Gastroesophageal sphincter (tissue), 4 donors: ENCODE data around the gene CLCNKA. TPM values are rescaled to one million over a fixed set of nuclear protein-coding genes. Genes with fewer than 3 reads are reported as not detected.
"Not testable (repeated sequence)": the region's sequence is repeated elsewhere in the genome, so short reads cannot be mapped to it uniquely, and the experiment has no call there.

ENCODE experiments used
- ATAC-seq: fragments of 150-250 bp; one replicate; pipeline ENCODE4 v1.9.1; 2016; ENCODE audit warnings: mild to moderate bottlenecking, moderate library complexity
- H3K27ac ChIP-seq, 4 donors: fragments of 200-600 bp; sonication (generic) in 3 of 4; 1 replicate in 3 of 4; 2 replicates in 1 of 4; pipeline ENCODE4 v1.5.1; 2016 to 2019
- H3K27me3 ChIP-seq: fragments of 200-600 bp; sonication (generic); one replicate; pipeline ENCODE4 v1.5.1; 2019
- H3K36me3 ChIP-seq, 2 donors: fragments of 200-600 bp; sonication (generic); one replicate each; pipeline ENCODE4 v1.5.1; 2019; ENCODE audit warnings: control low read depth in 1 of 2
- H3K4me1 ChIP-seq, 3 donors: fragments of 200-600 bp; sonication (generic); 1 replicate in 2 of 3; 2 replicates in 1 of 3; pipeline ENCODE4 v1.5.1; 2016 to 2019; ENCODE audit warnings: control low read depth in 2 of 3
- H3K4me3 ChIP-seq, 2 donors: fragments of 200-600 bp; sonication (generic); one replicate each; pipeline ENCODE4 v1.5.1; 2019; ENCODE audit warnings: mild to moderate bottlenecking in 1 of 2, moderate library complexity in 1 of 2
- H3K9me3 ChIP-seq, 3 donors: fragments of 200-600 bp; sonication (generic); one replicate each; pipeline ENCODE4 v1.5.1; 2017 to 2019; ENCODE audit warnings: control low read depth in 2 of 3
- CTCF ChIP-seq, 4 experiments: fragments of 200-600 bp in 2 of 4; fragments of 450-650 bp in 2 of 4; sonication (generic) in 1 of 4; IDR thresholded peaks; one replicate each; pipeline ENCODE4 v1.5.1; 2017 to 2019; ENCODE audit warnings: antibody characterized with exemption in 4 of 4, mild to moderate bottlenecking in 2 of 4, moderate library complexity in 2 of 4
- EP300 ChIP-seq: sonication (generic); formaldehyde crosslinking; IDR thresholded peaks from one replicate; pipeline ENCODE4 v1.6.1; 2017; ENCODE audit warnings: antibody characterized with exemption, mild to moderate bottlenecking
- POLR2A ChIP-seq, 2 donors: fragments of 450-650 bp; IDR thresholded peaks; one replicate each; pipeline ENCODE4 v1.6.1; 2017; ENCODE audit warnings: antibody characterized with exemption in 2 of 2, mild to moderate bottlenecking in 2 of 2, moderate library complexity in 1 of 2
- POLR2AphosphoS5 ChIP-seq: sonication (generic); formaldehyde crosslinking; IDR thresholded peaks from one replicate; pipeline ENCODE4 v1.6.1; 2017; ENCODE audit warnings: antibody characterized with exemption
- WGBS, 2 donors: methylation state at CpG; one replicate each; pipeline ENCODE4 v1.1.5; 2018; ENCODE audit warnings: low coverage in 1 of 2; 5-methylcytosine and 5-hydroxymethylcytosine counted together
- total RNA-seq, 4 donors: library from RNA; depleted of rRNA; stranded (reverse); fragments of >200 nt; gene quantifications; one replicate each; pipeline ENCODE4 v1.1.0, GENCODE V29; 2016

The CLCNKA gene
- total RNA-seq, 4 donors from 2014 or later: 0.08 to 3.0 (median 0.20) TPM; not detected in 1

GRCh38 chr1:16023050-16023653, 1.3 kb downstream of the CLCNKA start:
- Histone ChIP-seq H3K27me3 (no peaks in the 10 kb centered on the region), H3K27ac (peak overlapping the region in 1 of 4 donors; percentile 92), H3K4me1 (peaks cover 18 to 56% (median 32%) of the 10 kb centered on the region in 3 donors), H3K9me3 (no peaks in the 10 kb centered on the region), H3K36me3 (no peaks in the 10 kb centered on the region), H3K4me3 (no peak overlapping the region)
- no peak for ATAC-seq
- TF ChIP-seq EP300 (no peak), POLR2AphosphoS5 (no peak), CTCF (IDR thresholded peaks at IDR 0.05) (no peak), POLR2A (IDR thresholded peaks at IDR 0.05) (no peak)
- no CpG with 5 or more reads among the region's 7 CpGs for WGBS, 2 donors

- WGBS, 2 donors: 59% methylated on average over 3 of the region's 10 CpGs; no CpG with 5 or more reads in 1 of the 2 donors
- H3K9me3 ChIP-seq, H3K27me3 ChIP-seq, H3K27ac ChIP-seq, H3K36me3 ChIP-seq, ATAC-seq: not testable (repeated sequence)
- H3K4me3 ChIP-seq: peak overlapping the region in 1 of 2 donors; percentile 40
- peaks cover 0 to 24% (median 9%) of the 10 kb centered on the region in 3 donors for H3K4me1 ChIP-seq
These were observed 4.5 kb downstream of the CLCNKA start for GRCh38 chr1:16026302-16026701.

DNA sequence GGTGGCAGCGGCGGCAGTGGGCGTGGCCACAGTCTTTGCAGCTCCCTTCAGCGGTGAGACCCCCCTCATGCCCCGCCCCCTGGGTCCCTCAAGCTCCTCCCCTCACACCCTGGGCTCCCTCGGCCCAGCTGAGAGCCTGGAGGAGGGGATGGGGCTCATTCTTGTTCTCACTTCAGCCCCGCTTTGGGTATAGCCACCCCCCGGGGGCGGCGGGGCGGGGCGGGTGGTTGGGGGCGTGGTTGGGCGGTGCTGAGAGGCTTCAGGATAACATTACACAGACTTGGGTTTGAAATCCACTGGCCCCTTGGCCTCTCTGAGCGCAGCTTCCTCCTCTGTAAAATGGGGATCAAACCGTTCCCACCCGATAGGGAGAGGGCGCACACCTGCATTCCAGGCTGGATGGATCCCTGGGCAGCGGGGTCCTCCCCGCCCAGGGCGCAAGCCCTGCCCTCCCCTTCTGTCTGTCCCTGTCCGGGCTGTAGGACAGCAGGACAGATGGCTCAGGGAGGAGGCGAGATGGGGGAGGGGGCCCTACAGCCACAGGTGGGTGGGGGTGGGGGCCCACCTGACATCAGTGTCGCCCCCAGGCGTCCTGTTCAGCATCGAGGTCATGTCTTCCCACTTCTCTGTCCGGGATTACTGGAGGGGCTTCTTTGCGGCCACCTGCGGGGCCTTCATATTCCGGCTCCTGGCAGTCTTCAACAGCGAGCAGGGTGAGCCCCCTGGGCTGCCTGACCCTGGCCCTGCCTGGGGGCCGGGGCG, 5.1 kb downstream of the CLCNKA start:
- no peaks in the 10 kb centered on the region for H3K9me3 ChIP-seq
- TF ChIP-seq CTCF (IDR thresholded peaks at IDR 0.05): no peak
- TF ChIP-seq POLR2AphosphoS5: no peak
- no peak for TF ChIP-seq POLR2A (IDR thresholded peaks at IDR 0.05)
- no peak for TF ChIP-seq EP300
- H3K36me3 ChIP-seq: no peaks in the 10 kb centered on the region
- H3K27me3 ChIP-seq: no peaks in the 10 kb centered on the region
- WGBS, 2 donors: 0 to 28% methylated on average over 3 to 6 of the region's 33 CpGs
- H3K4me3 ChIP-seq: peak overlapping the region; percentile 0 to 40
- peak; percentile 48 for ATAC-seq
- H3K4me1 ChIP-seq: peaks cover 0 to 18% (median 9%) of the 10 kb centered on the region in 3 donors
- peak overlapping the region in 2 of 4 donors; percentile 41 to 59 for H3K27ac ChIP-seq

DNA sequence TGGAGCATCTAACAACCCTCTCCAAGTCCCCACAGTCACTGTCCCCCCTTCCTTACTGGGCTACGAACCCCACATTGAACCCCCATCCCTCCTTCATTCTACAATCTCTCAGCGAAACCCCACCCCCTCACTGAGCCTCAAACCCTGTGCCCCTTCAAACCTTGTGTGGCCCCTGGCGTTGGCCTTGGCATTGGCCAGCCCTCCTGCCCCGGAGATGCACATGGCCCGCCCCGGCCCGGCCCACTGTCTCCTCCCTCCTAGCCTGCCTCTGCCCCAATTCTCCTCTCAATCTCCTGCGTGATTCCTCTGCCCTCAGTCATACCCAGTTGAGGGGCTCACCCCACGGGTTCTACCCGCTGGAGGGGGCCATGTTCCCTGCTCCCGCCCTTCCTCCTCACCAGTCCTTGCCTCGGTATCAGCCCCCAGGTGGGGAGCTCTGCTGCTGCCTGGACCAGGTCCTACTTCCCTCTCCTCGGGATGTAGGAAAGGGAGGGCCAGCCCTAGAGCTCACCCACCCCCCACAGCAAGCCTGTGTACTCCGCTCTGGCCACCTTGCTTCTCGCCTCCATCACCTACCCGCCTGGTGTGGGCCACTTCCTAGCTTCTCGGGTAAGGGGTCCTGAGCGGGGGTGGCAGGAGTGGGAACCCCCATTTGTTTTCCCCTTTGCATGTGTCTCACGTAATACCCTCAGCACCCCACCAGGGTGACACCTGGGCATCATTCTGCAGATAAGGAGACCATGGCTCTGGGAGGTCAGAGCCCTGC, 6.6 kb downstream of the CLCNKA start:
- 64% methylated on average over 14 of the region's 19 CpGs; no CpG with 5 or more reads in 1 of the 2 donors for WGBS, 2 donors
- no peak overlapping the region for H3K4me3 ChIP-seq
- H3K27me3 ChIP-seq: no peaks in the 10 kb centered on the region
- H3K27ac ChIP-seq: no peak overlapping the region
- ATAC-seq: no peak
- TF ChIP-seq CTCF (IDR thresholded peaks at IDR 0.05): no peak
- TF ChIP-seq EP300: no peak
- TF ChIP-seq POLR2AphosphoS5: no peak
- TF ChIP-seq POLR2A (IDR thresholded peaks at IDR 0.05): no peak
- H3K9me3 ChIP-seq: no peaks in the 10 kb centered on the region
- no peaks in the 10 kb centered on the region for H3K36me3 ChIP-seq
- H3K4me1 ChIP-seq: peaks cover 0 to 30% (median 15%) of the 10 kb centered on the region in 3 donors

DNA sequence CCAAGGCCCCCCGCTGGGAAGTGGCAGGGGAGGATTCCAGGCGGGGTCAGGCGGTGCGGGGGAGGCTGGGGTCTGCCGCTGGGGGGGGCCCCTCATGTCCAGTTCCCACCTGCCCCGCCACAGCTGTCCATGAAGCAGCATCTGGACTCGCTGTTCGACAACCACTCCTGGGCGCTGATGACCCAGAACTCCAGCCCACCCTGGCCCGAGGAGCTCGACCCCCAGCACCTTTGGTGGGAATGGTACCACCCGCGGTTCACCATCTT, 7.1 kb downstream of the CLCNKA start:
- not testable (repeated sequence) for H3K27ac ChIP-seq, H3K36me3 ChIP-seq, ATAC-seq, H3K4me3 ChIP-seq, H3K27me3 ChIP-seq, H3K9me3 ChIP-seq
- peaks cover 0 to 30% (median 15%) of the 10 kb centered on the region in 3 donors for H3K4me1 ChIP-seq
- WGBS, 2 donors: no CpG with 5 or more reads among the region's 13 CpGs
